GM12878 (cell line): ENCODE data around the gene ARGLU1. TPM values are rescaled to one million over a fixed set of nuclear protein-coding genes. Genes with fewer than 3 reads are reported as not detected.

Experiments
- ATAC-seq: fragments of 200-7000 bp; cut with Tn5 transposase; 3 replicates; pipeline ENCODE4 v1.9.1; 2020; ENCODE audit warnings: mild to moderate bottlenecking, moderate library complexity
- BruUV-seq: library from RNA; stranded (reverse); fragments of 400-500 nt; replicated peaks from 2 replicates; lab custom pipeline; 2021; lab: Mats Ljungman, UMichigan
- CTCF ChIA-PET: fragments of 300-600 bp; sonication (Branson Sonifier 250); formaldehyde crosslinking; extraction: SDS; loops from one replicate; lab custom pipeline; 2021; ENCODE audit warnings: inconsistent platforms; lab: Yijun Ruan, JAX
- POLR2A ChIA-PET: fragments of 350-600 bp; formaldehyde crosslinking; extraction: SDS; loops from one replicate; lab custom pipeline; 2021; ENCODE audit warnings: inconsistent platforms; lab: Charles Lee
- RAD21 ChIA-PET: fragments of 300-600 bp; sonication (Branson Sonifier 250); formaldehyde crosslinking; loops from one replicate; lab custom pipeline; 2023; ENCODE audit warnings: antibody characterized with exemption; ENCODE audit not compliant: unreplicated experiment; lab: Charles Lee
- SMC1A ChIA-PET: fragments of 300-600 bp; sonication (Branson Sonifier 250); formaldehyde crosslinking; loops from one replicate; lab custom pipeline; 2023; ENCODE audit not compliant: unreplicated experiment, uncharacterized antibody; lab: Charles Lee
- DNase-seq: peaks from one replicate; pipeline ENCODE4 v3.0.0-alpha.2; 2011; ENCODE audit warnings: low read depth, low spot score
- FAIRE-seq: peaks from 3 replicates; lab custom pipeline; 2011; peaks lifted over from hg19 to GRCh38; lab: Jason Lieb, UNC
- H2AFZ ChIP-seq: 2 replicates; pipeline ENCODE4 v1.6.0; 2011; ENCODE audit warnings: low read depth, low read length, control low read depth; ENCODE audit not compliant: control insufficient read depth
- H3K27ac ChIP-seq: 2 replicates; pipeline ENCODE4 v1.5.1; 2011; ENCODE audit warnings: control low read depth; ENCODE audit not compliant: control insufficient read depth, insufficient read depth
- H3K27me3 ChIP-seq, 2 experiments: replicated peaks in 1 of 2; 2 replicates each; pipeline versions ENCODE4 v1.6.0 to v1.6.1; 2011; ENCODE audit warnings: low read length in 1 of 2; ENCODE audit not compliant: control insufficient read depth in 2 of 2, insufficient read depth in 2 of 2
- H3K36me3 ChIP-seq, 2 experiments: 2 replicates each; pipeline ENCODE4 v1.5.1; 2011; ENCODE audit warnings: low read length in 1 of 2; ENCODE audit not compliant: control insufficient read depth in 2 of 2, insufficient read depth in 2 of 2
- H3K4me1 ChIP-seq: 2 replicates; pipeline ENCODE4 v1.6.1; 2011; ENCODE audit warnings: mild to moderate bottlenecking, low read length, moderate library complexity, mixed read lengths; ENCODE audit not compliant: control insufficient read depth, insufficient read depth
- H3K4me2 ChIP-seq: 2 replicates; pipeline ENCODE4 v1.6.0; 2011; ENCODE audit warnings: control low read depth; ENCODE audit not compliant: control insufficient read depth, insufficient read depth
- H3K4me3 ChIP-seq: fragments of 200-600 bp; sonication (generic); 2 replicates; pipeline ENCODE4 v1.5.1; 2016
- H3K79me2 ChIP-seq: 2 replicates; pipeline ENCODE4 v1.6.0; 2011; ENCODE audit warnings: low read length; ENCODE audit not compliant: control insufficient read depth, insufficient read depth
- H3K9ac ChIP-seq: 2 replicates; pipeline ENCODE4 v1.8.0; 2011; ENCODE audit warnings: low read length, control low read depth, mixed read lengths; ENCODE audit not compliant: control insufficient read depth, insufficient read depth
- H3K9me3 ChIP-seq: replicated peaks from 3 replicates; pipeline ENCODE4 v1.5.1; 2011; ENCODE audit warnings: mild to moderate bottlenecking, low read length; ENCODE audit not compliant: control insufficient read depth, insufficient read depth
- H4K20me1 ChIP-seq: 2 replicates; pipeline ENCODE4 v1.6.0; 2011; ENCODE audit not compliant: control insufficient read depth, insufficient read depth
- MEF2B ChIP-seq: fragments of 450-650 bp; IDR thresholded peaks from 2 replicates; pipeline ENCODE4 v1.6.1; 2018; ENCODE audit warnings: mild to moderate bottlenecking, moderate library complexity; ENCODE audit not compliant: partially characterized antibody, poor library complexity, severe bottlenecking
- MTA2 ChIP-seq: fragments of 450-650 bp; IDR thresholded peaks from 2 replicates; pipeline ENCODE4 v1.6.1; 2016; ENCODE audit warnings: low read depth, mild to moderate bottlenecking, moderate library complexity
- MTA3 ChIP-seq: IDR thresholded peaks from 2 replicates; pipeline ENCODE4 v1.6.1; 2012; ENCODE audit warnings: low read length, inconsistent platforms, borderline replicate concordance
- POLR2A ChIP-seq: IDR thresholded peaks from 2 replicates; pipeline ENCODE4 v1.6.1; 2011; ENCODE audit warnings: low read depth, mild to moderate bottlenecking, low read length
- RCOR1 ChIP-seq: conservative IDR thresholded peaks from 2 replicates; pipeline ENCODE4 v1.6.1; 2012; ENCODE audit warnings: low read depth, low read length, improper control_type of control experiment
- SREBF1 ChIP-seq: IDR thresholded peaks from 2 replicates; pipeline ENCODE4 v1.6.1; 2012; ENCODE audit warnings: mild to moderate bottlenecking, low read length
- TARDBP ChIP-seq: IDR thresholded peaks from 2 replicates; pipeline ENCODE4 v1.6.1; 2016; ENCODE audit warnings: borderline replicate concordance
- TCF3 ChIP-seq: IDR thresholded peaks from 2 replicates; pipeline ENCODE4 v1.6.1; 2012; ENCODE audit warnings: low read depth, mild to moderate bottlenecking, low read length, borderline replicate concordance; ENCODE audit not compliant: insufficient read depth
- WGBS: methylation state at CpG from one replicate; pipeline ENCODE4 v1.1.6; 2016; ENCODE audit warnings: low lambda C conversion rate; ENCODE audit not compliant: insufficient replicate concordance, insufficient coverage; ENCODE audit errors: missing lambda C conversion rate; 5-methylcytosine and 5-hydroxymethylcytosine counted together
- in situ Hi-C: fragments of 300-500 bp; cut with MboI; formaldehyde crosslinking; loops from 9 replicates; pipeline ENCODE4 v1.14.3; 2018; ENCODE audit warnings: mixed read lengths
- intact Hi-C: fragments of 100-400 bp; cut with micrococcal nuclease; formaldehyde crosslinking; loops from one replicate; pipeline ENCODE4 v1.14.2; 2022; ENCODE audit not compliant: unreplicated experiment
- polyA plus RNA-seq, 11 experiments: library from polyadenylated mRNA; depleted of rRNA in 4 of 11; unstranded in 6 of 11; stranded (reverse) in 5 of 11; fragments of >200 nt; fragmentation: Nextera tagmentation in 4 of 11; fragmentation: Illumina TruSeq in 1 of 11; extraction: Ambion mirVana in 4 of 11; extraction: Trizol in 1 of 11; gene quantifications; 1 replicate in 1 of 11; 2 replicates in 10 of 11; pipeline versions ENCODE4 v1.2.1 to v1.2.3, GENCODE V29; 2011 to 2016; ENCODE audit warnings: inconsistent platforms in 2 of 11, missing spikeins in 2 of 11, low read depth in 1 of 11
- total RNA-seq, 4 experiments: library from RNA; depleted of rRNA in 3 of 4; stranded (reverse); fragments of >200 nt in 3 of 4; fragmentation: Illumina TruSeq in 1 of 4; extraction: Trizol in 1 of 4; gene quantifications; 2 replicates each; pipeline versions ENCODE4 v1.2.1 to v1.2.3, GENCODE V29; 2013 to 2021
- TF ChIP-seq, protein P1 (sequence below): fragments of 450-650 bp; IDR thresholded peaks from 2 replicates; pipeline ENCODE4 v1.6.1; 2017; ENCODE audit warnings: antibody characterized with exemption, mild to moderate bottlenecking, moderate library complexity
- TF ChIP-seq, protein P2 (sequence below): fragments of 450-650 bp; IDR thresholded peaks from 2 replicates; pipeline ENCODE4 v1.6.1; 2017; ENCODE audit warnings: mild to moderate bottlenecking, low read depth, inconsistent platforms; ENCODE audit not compliant: poor library complexity, severe bottlenecking
- TF ChIP-seq, protein P3 (sequence below): fragments of 450-650 bp; IDR thresholded peaks from 2 replicates; pipeline ENCODE4 v1.6.1; 2017; ENCODE audit warnings: low read depth, mild to moderate bottlenecking, moderate library complexity

Gene ARGLU1
- total and polyA plus RNA-seq, 10 of the 15 experiments (the other 5 are each of a cell fraction or from before 2014, with no cell fraction given) = 47.1 to 197 (median 98.3) TPM

DNA sequence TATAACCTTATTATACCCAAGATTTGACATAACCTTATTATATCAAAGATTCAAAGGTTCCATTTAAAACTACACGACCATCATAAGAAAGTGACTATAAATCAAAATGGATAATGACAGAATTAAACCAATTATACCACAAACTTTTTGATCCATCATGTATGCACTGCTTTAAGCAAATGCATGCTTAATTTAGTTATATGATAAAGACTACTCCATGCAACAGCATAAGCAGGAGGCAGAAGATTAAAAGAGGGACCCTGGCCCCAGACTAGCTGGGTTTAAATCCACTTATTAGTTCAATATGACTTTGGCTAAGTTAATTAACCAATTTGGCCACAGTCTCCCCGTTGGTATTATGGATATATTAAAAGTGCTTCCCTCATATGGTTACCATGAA, 43.8 kb downstream of the ARGLU1 start (continued):
- TF ChIP-seq, protein P1, sequence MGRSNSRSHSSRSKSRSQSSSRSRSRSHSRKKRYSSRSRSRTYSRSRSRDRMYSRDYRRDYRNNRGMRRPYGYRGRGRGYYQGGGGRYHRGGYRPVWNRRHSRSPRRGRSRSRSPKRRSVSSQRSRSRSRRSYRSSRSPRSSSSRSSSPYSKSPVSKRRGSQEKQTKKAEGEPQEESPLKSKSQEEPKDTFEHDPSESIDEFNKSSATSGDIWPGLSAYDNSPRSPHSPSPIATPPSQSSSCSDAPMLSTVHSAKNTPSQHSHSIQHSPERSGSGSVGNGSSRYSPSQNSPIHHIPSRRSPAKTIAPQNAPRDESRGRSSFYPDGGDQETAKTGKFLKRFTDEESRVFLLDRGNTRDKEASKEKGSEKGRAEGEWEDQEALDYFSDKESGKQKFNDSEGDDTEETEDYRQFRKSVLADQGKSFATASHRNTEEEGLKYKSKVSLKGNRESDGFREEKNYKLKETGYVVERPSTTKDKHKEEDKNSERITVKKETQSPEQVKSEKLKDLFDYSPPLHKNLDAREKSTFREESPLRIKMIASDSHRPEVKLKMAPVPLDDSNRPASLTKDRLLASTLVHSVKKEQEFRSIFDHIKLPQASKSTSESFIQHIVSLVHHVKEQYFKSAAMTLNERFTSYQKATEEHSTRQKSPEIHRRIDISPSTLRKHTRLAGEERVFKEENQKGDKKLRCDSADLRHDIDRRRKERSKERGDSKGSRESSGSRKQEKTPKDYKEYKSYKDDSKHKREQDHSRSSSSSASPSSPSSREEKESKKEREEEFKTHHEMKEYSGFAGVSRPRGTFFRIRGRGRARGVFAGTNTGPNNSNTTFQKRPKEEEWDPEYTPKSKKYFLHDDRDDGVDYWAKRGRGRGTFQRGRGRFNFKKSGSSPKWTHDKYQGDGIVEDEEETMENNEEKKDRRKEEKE = no peak

DNA sequence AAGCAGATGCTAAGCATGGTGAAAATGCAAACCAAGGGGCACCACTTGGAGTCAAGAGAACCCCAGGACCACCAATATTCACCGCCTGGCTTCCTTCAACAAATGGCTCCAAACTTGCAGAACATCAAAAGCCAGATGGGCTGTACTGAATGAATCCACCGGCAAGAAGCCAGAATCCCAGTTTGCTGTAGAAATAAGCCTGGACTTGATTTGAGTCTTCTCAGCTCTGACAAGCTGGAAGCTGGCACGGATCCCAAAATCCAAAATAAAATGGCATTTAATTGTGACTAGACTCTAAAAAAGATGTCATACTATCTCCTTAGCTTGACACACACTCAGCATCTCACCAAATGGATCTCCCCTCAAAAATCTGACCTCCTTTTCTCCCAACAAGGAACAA, 44.4 kb downstream of the ARGLU1 start:
- Histone ChIP-seq H3K9ac (no peak overlapping the region), H3K4me1 (no peaks in the 10 kb centered on the region), H3K27me3 (peaks cover 0 to 2% of the 10 kb centered on the region in 2 experiments; a peak in 1 of 4 replicates), H3K4me2 (no peak overlapping the region), H3K36me3 (no peaks in the 10 kb centered on the region)
- 33% methylated on average over 3 of the region's 3 CpGs for WGBS
- ATAC-seq = no peak
- in situ Hi-C loops = no loop called here
- TF ChIP-seq MTA2 = no peak
- TF ChIP-seq TCF3 = no peak
- TF ChIP-seq SREBF1 = no peak
- no peak for TF ChIP-seq POLR2A
- TF ChIP-seq MTA3 = no peak
- TF ChIP-seq, protein P2, sequence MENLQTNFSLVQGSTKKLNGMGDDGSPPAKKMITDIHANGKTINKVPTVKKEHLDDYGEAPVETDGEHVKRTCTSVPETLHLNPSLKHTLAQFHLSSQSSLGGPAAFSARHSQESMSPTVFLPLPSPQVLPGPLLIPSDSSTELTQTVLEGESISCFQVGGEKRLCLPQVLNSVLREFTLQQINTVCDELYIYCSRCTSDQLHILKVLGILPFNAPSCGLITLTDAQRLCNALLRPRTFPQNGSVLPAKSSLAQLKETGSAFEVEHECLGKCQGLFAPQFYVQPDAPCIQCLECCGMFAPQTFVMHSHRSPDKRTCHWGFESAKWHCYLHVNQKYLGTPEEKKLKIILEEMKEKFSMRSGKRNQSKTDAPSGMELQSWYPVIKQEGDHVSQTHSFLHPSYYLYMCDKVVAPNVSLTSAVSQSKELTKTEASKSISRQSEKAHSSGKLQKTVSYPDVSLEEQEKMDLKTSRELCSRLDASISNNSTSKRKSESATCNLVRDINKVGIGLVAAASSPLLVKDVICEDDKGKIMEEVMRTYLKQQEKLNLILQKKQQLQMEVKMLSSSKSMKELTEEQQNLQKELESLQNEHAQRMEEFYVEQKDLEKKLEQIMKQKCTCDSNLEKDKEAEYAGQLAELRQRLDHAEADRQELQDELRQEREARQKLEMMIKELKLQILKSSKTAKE = no peak
- no peak for TF ChIP-seq MEF2B
- TF ChIP-seq, protein P3, sequence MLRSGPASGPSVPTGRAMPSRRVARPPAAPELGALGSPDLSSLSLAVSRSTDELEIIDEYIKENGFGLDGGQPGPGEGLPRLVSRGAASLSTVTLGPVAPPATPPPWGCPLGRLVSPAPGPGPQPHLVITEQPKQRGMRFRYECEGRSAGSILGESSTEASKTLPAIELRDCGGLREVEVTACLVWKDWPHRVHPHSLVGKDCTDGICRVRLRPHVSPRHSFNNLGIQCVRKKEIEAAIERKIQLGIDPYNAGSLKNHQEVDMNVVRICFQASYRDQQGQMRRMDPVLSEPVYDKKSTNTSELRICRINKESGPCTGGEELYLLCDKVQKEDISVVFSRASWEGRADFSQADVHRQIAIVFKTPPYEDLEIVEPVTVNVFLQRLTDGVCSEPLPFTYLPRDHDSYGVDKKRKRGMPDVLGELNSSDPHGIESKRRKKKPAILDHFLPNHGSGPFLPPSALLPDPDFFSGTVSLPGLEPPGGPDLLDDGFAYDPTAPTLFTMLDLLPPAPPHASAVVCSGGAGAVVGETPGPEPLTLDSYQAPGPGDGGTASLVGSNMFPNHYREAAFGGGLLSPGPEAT = no peak
- TF ChIP-seq RCOR1 = no peak
- no peak for TF ChIP-seq TARDBP
- TF ChIP-seq, all 136 proteins: peak for 0
- Histone ChIP-seq H3K79me2 (no peaks in the 10 kb centered on the region), H3K27ac (no peak overlapping the region), H3K9me3 (no peaks in the 10 kb centered on the region), H3K4me3 (no peak overlapping the region), H2AFZ (no peak overlapping the region), H4K20me1 (no peaks in the 10 kb centered on the region)
- ChIA-PET POLR2A (no interaction called here), SMC1A (no interaction called here), CTCF (interaction anchor here (3.0 kb wide), 1 partner anchor 12 kb away, joined by 10 read pairs; the partner anchor contains the start of gene EFNB2), RAD21 (no interaction called here)
- intact Hi-C loops = no loop called here
- DNase-seq = no peak
- no TSS peak for BruUV-seq
- FAIRE-seq = no peak
